A549 (cell line): ENCODE results near the gene TXNRD2. TPM values are rescaled to one million over a fixed set of nuclear protein-coding genes. Genes with fewer than 3 reads are reported as not detected.

Source experiments
- ATAC-seq, 2 experiments: fragments of 200-7000 bp in 1 of 2; fragments of >200 bp in 1 of 2; cut with Nextera tagmentation in 1 of 2; cut with Tn5 transposase in 1 of 2; 3 replicates each; pipeline versions ENCODE4 v1.8.0 to v1.9.1; 2018 to 2020; ENCODE audit warnings: mild to moderate bottlenecking in 1 of 2, moderate library complexity in 1 of 2
- CTCF ChIA-PET: fragments of 300-600 bp; sonication (Branson Sonifier 250); formaldehyde crosslinking; extraction: SDS; loops from one replicate; lab custom pipeline; 2021; ENCODE audit warnings: antibody characterized with exemption, inconsistent platforms; lab: Yijun Ruan, JAX
- POLR2A ChIA-PET: fragments of 350-600 bp; formaldehyde crosslinking; extraction: SDS; loops from one replicate; lab custom pipeline; 2021; ENCODE audit warnings: antibody characterized with exemption, inconsistent platforms; lab: Yijun Ruan, JAX
- DNase-seq, 2 experiments: peaks; one replicate each; pipeline versions ENCODE4 v3.0.0 to v3.0.0-alpha.2; 2011 to 2016; ENCODE audit warnings: low read depth in 1 of 2, low spot score in 1 of 2
- FAIRE-seq: peaks from 2 replicates; lab custom pipeline; 2011; peaks lifted over from hg19 to GRCh38; lab: Jason Lieb, UNC
- H3K27ac ChIP-seq, 2 experiments: fragments of >200 bp; sonication (Bioruptor Twin); formaldehyde crosslinking; 3 replicates each; pipeline ENCODE4 v1.5.1; 2016 to 2017
- H3K4me1 ChIP-seq: fragments of >200 bp; sonication (Bioruptor Twin); formaldehyde crosslinking; 3 replicates; pipeline ENCODE4 v1.6.1; 2016
- H3K4me2 ChIP-seq: fragments of >200 bp; sonication (Bioruptor Twin); formaldehyde crosslinking; 3 replicates; pipeline ENCODE4 v1.6.1; 2016
- H3K4me3 ChIP-seq: fragments of >200 bp; sonication (Bioruptor Twin); formaldehyde crosslinking; 3 replicates; pipeline ENCODE4 v1.5.1; 2016
- H3K9me3 ChIP-seq: fragments of >200 bp; sonication (Bioruptor Twin); formaldehyde crosslinking; 3 replicates; pipeline ENCODE4 v1.6.1; 2016
- BHLHE40 ChIP-seq: IDR thresholded peaks from 2 replicates; pipeline ENCODE4 v1.6.1; 2012; ENCODE audit warnings: low read depth, low read length, inconsistent platforms
- CBX8 ChIP-seq: fragments of 200-600 bp; sonication (generic); IDR thresholded peaks from 2 replicates; pipeline ENCODE4 v1.6.1; 2016
- CEBPB ChIP-seq, 2 experiments: fragments of >200 bp in 1 of 2; sonication (Bioruptor Twin) in 1 of 2; formaldehyde crosslinking in 1 of 2; IDR thresholded peaks; 2 replicates each; pipeline ENCODE4 v1.6.1; 2012 to 2016
- CHD2 ChIP-seq: fragments of 150-350 bp; IDR thresholded peaks from 2 replicates; pipeline ENCODE4 v1.6.1; 2014; ENCODE audit warnings: low read length; ENCODE audit not compliant: partially characterized antibody
- E2F6 ChIP-seq: IDR thresholded peaks from 2 replicates; pipeline ENCODE4 v1.6.1; 2012; ENCODE audit warnings: low read depth, borderline replicate concordance
- EHMT2 ChIP-seq: fragments of 200-600 bp; sonication (generic); IDR thresholded peaks from 2 replicates; pipeline ENCODE4 v1.6.1; 2016; ENCODE audit warnings: antibody characterized with exemption, low read depth, mild to moderate bottlenecking, moderate library complexity
- ELK1 ChIP-seq: fragments of 150-350 bp; IDR thresholded peaks from 2 replicates; pipeline ENCODE4 v1.6.1; 2014; ENCODE audit warnings: low read depth, mild to moderate bottlenecking, low read length
- HOXA7 ChIP-seq: fragments of 250-450 bp; sonication (Bioruptor Pico); IDR thresholded peaks from 2 replicates; pipeline ENCODE4 v1.5.0; 2020; ENCODE audit warnings: mild to moderate bottlenecking, moderate library complexity
- JUN ChIP-seq, 2 experiments: fragments of >200 bp; sonication (Bioruptor Twin); formaldehyde crosslinking; IDR thresholded peaks; 2 replicates in 1 of 2; 3 replicates in 1 of 2; pipeline ENCODE4 v1.6.1; 2016 to 2017
- MAFK ChIP-seq: fragments of 450-650 bp; IDR thresholded peaks from 2 replicates; pipeline ENCODE4 v1.6.1; 2014; ENCODE audit not compliant: partially characterized antibody
- MYC ChIP-seq: IDR thresholded peaks from 2 replicates; pipeline ENCODE4 v1.6.1; 2012; ENCODE audit warnings: mild to moderate bottlenecking, inconsistent platforms, low read length, improper control_type of control experiment, borderline replicate concordance
- NR3C1 ChIP-seq: fragments of >200 bp; sonication (Bioruptor Twin); formaldehyde crosslinking; IDR thresholded peaks from 3 replicates; pipeline ENCODE4 v1.6.1; 2017
- RAD21 ChIP-seq, 2 experiments: fragments of >200 bp in 1 of 2; sonication (Bioruptor Twin) in 1 of 2; formaldehyde crosslinking in 1 of 2; IDR thresholded peaks in 1 of 2; conservative IDR thresholded peaks in 1 of 2; 2 replicates in 1 of 2; 3 replicates in 1 of 2; pipeline ENCODE4 v1.6.1; 2012 to 2018; ENCODE audit warnings: inconsistent platforms in 1 of 2
- RNF2 ChIP-seq: fragments of 200-600 bp; sonication (generic); IDR thresholded peaks from 2 replicates; pipeline ENCODE4 v1.6.1; 2016; ENCODE audit warnings: low read depth, mild to moderate bottlenecking, antibody characterized with exemption, moderate library complexity, borderline replicate concordance
- SMC3 ChIP-seq: fragments of >200 bp; sonication (Bioruptor Twin); formaldehyde crosslinking; IDR thresholded peaks from 3 replicates; pipeline ENCODE4 v1.6.1; 2018; ENCODE audit warnings: inconsistent platforms
- ZC3H11A ChIP-seq: fragments of 450-650 bp; IDR thresholded peaks from 2 replicates; pipeline ENCODE4 v1.6.1; 2014; ENCODE audit warnings: antibody characterized with exemption, mild to moderate bottlenecking
- ZFP36 ChIP-seq: fragments of 450-650 bp; IDR thresholded peaks from 2 replicates; pipeline ENCODE4 v1.6.1; 2014; ENCODE audit warnings: borderline replicate concordance; ENCODE audit not compliant: partially characterized antibody
- ZNF302 ChIP-seq: fragments of 250-450 bp; sonication (Bioruptor Pico); IDR thresholded peaks from 2 replicates; pipeline ENCODE4 v1.9.0; 2021; ENCODE audit warnings: inconsistent platforms, mild to moderate bottlenecking, moderate library complexity
- ZSCAN20 ChIP-seq: fragments of 250-450 bp; sonication (Bioruptor Pico); IDR thresholded peaks from 2 replicates; pipeline ENCODE4 v1.8.0; 2022; ENCODE audit warnings: mild to moderate bottlenecking, moderate library complexity
- WGBS: methylation state at CpG from one replicate; pipeline ENCODE4 v1.1.6; 2017; ENCODE audit errors: missing lambda C conversion rate; 5-methylcytosine and 5-hydroxymethylcytosine counted together
- polyA plus RNA-seq, 4 experiments: library from polyadenylated mRNA; depleted of rRNA in 3 of 4; stranded (reverse); fragments of >200 nt; fragmentation: RNase III in 1 of 4; extraction: RNeasy Plus Mini Kit Qiagen cat#74134 plus additional on column Dnase treatment in 1 of 4; gene quantifications; 2 replicates in 3 of 4; 3 replicates in 1 of 4; pipeline ENCODE4 v1.2.3, GENCODE V29; 2011 to 2017
- TF ChIP-seq, protein P1 (sequence below): fragments of 250-450 bp; sonication (Bioruptor Pico); IDR thresholded peaks from 2 replicates; pipeline ENCODE4 v1.5.0; 2021; ENCODE audit warnings: mild to moderate bottlenecking, moderate library complexity, borderline replicate concordance
- TF ChIP-seq, protein P2 (sequence below): IDR thresholded peaks from 2 replicates; pipeline ENCODE4 v1.6.1; 2012
- TF ChIP-seq, protein P3 (sequence below): fragments of 200-600 bp; sonication (generic); IDR thresholded peaks from 2 replicates; pipeline ENCODE4 v1.6.1; 2016; ENCODE audit warnings: antibody characterized with exemption, mild to moderate bottlenecking, moderate library complexity

Gene TXNRD2
- polyA plus RNA-seq, 2 of the 4 experiments (the other 2 are of a cell fraction) = 16.3 to 25.6 TPM

DNA sequence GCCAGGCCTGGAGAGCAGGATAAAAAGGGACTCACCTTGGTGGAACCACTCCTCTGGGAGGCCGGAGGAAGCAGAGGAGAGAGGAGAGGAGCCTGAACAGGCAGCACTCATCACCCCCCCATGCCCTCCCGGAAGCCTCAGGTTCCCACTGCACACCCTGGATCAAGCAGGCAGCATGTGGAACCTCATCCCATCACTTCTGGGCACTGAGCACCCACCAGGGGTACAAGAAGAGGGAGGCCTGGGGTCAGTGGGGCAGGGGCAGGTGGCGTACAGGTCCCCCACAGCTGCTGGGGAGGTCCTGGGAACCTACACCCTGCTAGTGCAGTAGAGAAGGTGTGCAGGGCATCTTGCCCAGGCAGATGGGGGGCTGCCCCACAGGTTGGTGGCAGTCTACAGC is 35.1 kb upstream of the TXNRD2 start:
- POLR2A ChIA-PET = no interaction called here
- H3K27ac ChIP-seq = no peak overlapping the region
- 80% methylated on average over 2 of the region's 3 CpGs for WGBS
- no peaks in the 10 kb centered on the region for H3K9me3 ChIP-seq
- TF ChIP-seq ZNF302 (CRISPR knock-in tag) = no peak
- no peak for TF ChIP-seq NR3C1
- no peak for TF ChIP-seq BHLHE40
- TF ChIP-seq ZSCAN20 (CRISPR knock-in tag) = no peak
- no peak for TF ChIP-seq SMC3
- TF ChIP-seq ZFP36 = no peak
- no peak for TF ChIP-seq HOXA7 (CRISPR knock-in tag)
- no peak for TF ChIP-seq E2F6
- TF ChIP-seq MYC = no peak
- TF ChIP-seq, protein P1, sequence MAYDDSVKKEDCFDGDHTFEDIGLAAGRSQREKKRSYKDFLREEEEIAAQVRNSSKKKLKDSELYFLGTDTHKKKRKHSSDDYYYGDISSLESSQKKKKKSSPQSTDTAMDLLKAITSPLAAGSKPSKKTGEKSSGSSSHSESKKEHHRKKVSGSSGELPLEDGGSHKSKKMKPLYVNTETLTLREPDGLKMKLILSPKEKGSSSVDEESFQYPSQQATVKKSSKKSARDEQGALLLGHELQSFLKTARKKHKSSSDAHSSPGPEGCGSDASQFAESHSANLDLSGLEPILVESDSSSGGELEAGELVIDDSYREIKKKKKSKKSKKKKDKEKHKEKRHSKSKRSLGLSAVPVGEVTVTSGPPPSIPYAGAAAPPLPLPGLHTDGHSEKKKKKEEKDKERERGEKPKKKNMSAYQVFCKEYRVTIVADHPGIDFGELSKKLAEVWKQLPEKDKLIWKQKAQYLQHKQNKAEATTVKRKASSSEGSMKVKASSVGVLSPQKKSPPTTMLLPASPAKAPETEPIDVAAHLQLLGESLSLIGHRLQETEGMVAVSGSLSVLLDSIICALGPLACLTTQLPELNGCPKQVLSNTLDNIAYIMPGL = no peak
- no peak for TF ChIP-seq JUN (IDR thresholded peaks at IDR 0.05)
- no peak for TF ChIP-seq RAD21 (conservative IDR thresholded peaks at IDR 0.05 in 1 of 2, IDR thresholded peaks at IDR 0.05 in 1 of 2)
- TF ChIP-seq CEBPB (IDR thresholded peaks at IDR 0.05) = no peak
- no peak for TF ChIP-seq CBX8
- no peak for TF ChIP-seq ZC3H11A
- TF ChIP-seq CHD2 = no peak
- H3K4me3 ChIP-seq = no peak overlapping the region
- CTCF ChIA-PET = interaction anchor here (1.1 kb wide), 1 partner anchor 9 kb away, joined by 3 read pairs; no protein-coding TSS in a partner anchor
- no peak for FAIRE-seq
- H3K4me1 ChIP-seq = peaks cover 5% of the 10 kb centered on the region; the same call in 1 of the 3 replicates
- no peak overlapping the region for H3K4me2 ChIP-seq
- no peak for DNase-seq
- no peak for ATAC-seq

- ChIA-PET CTCF (interaction anchor here (7.7 kb wide), 1 partner anchor 38 kb away, joined by 89 read pairs; no protein-coding TSS in a partner anchor), POLR2A (no interaction called here)
- Histone ChIP-seq H3K9me3 (no peaks in the 10 kb centered on the region), H3K4me3 (no peak overlapping the region), H3K27ac (no peak overlapping the region), H3K4me2 (no peak overlapping the region), H3K4me1 (peaks cover 5% of the 10 kb centered on the region; the same call in 1 of the 3 replicates)
- 100% methylated on average over 2 of the region's 4 CpGs for WGBS
- no peak for ATAC-seq
- no peak for TF ChIP-seq ELK1
- TF ChIP-seq, protein P2, sequence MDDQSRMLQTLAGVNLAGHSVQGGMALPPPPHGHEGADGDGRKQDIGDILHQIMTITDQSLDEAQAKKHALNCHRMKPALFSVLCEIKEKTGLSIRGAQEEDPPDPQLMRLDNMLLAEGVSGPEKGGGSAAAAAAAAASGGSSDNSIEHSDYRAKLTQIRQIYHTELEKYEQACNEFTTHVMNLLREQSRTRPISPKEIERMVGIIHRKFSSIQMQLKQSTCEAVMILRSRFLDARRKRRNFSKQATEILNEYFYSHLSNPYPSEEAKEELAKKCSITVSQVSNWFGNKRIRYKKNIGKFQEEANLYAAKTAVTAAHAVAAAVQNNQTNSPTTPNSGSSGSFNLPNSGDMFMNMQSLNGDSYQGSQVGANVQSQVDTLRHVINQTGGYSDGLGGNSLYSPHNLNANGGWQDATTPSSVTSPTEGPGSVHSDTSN = no peak
- no peak for FAIRE-seq
- no peak for DNase-seq
These were observed 34.1 kb upstream of the TXNRD2 start for GRCh38 chr22:19975707-19976035.

- ChIA-PET POLR2A (no interaction called here), CTCF (interaction anchor here (7.7 kb wide), 1 partner anchor 38 kb away, joined by 89 read pairs; no protein-coding TSS in a partner anchor)
- Histone ChIP-seq H3K4me1 (peaks cover 5% of the 10 kb centered on the region; the same call in 1 of the 3 replicates), H3K4me3 (no peak overlapping the region), H3K4me2 (no peak overlapping the region), H3K27ac (no peak overlapping the region), H3K9me3 (no peaks in the 10 kb centered on the region)
- WGBS = 77% methylated on average over 11 of the region's 13 CpGs
- no peak for DNase-seq
- ATAC-seq = peak in 1 of 2 experiments; percentile 5; a peak in 3 of 6 replicates
- FAIRE-seq = no peak
- no peak for TF ChIP-seq RNF2
- TF ChIP-seq, protein P3, sequence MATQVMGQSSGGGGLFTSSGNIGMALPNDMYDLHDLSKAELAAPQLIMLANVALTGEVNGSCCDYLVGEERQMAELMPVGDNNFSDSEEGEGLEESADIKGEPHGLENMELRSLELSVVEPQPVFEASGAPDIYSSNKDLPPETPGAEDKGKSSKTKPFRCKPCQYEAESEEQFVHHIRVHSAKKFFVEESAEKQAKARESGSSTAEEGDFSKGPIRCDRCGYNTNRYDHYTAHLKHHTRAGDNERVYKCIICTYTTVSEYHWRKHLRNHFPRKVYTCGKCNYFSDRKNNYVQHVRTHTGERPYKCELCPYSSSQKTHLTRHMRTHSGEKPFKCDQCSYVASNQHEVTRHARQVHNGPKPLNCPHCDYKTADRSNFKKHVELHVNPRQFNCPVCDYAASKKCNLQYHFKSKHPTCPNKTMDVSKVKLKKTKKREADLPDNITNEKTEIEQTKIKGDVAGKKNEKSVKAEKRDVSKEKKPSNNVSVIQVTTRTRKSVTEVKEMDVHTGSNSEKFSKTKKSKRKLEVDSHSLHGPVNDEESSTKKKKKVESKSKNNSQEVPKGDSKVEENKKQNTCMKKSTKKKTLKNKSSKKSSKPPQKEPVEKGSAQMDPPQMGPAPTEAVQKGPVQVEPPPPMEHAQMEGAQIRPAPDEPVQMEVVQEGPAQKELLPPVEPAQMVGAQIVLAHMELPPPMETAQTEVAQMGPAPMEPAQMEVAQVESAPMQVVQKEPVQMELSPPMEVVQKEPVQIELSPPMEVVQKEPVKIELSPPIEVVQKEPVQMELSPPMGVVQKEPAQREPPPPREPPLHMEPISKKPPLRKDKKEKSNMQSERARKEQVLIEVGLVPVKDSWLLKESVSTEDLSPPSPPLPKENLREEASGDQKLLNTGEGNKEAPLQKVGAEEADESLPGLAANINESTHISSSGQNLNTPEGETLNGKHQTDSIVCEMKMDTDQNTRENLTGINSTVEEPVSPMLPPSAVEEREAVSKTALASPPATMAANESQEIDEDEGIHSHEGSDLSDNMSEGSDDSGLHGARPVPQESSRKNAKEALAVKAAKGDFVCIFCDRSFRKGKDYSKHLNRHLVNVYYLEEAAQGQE = no peak
- TF ChIP-seq MAFK = no peak
- no peak for TF ChIP-seq EHMT2
- TF ChIP-seq ZFP36 = no peak
- TF ChIP-seq, protein P1 = no peak
These were observed 33.5 kb upstream of the TXNRD2 start for GRCh38 chr22:19974935-19975706.
